A673 (cell line): ENCODE data around the gene SIK2.

Experiments
- CTCF ChIP-seq: fragments of 300-800, 200-600 bp; sonication (generic); conservative IDR thresholded peaks from 2 replicates; pipeline ENCODE4 v1.5.1; 2017; ENCODE audit warnings: low read depth, mild to moderate bottlenecking, antibody characterized with exemption, low read length, moderate library complexity, mixed read lengths
- EZH2 ChIP-seq: fragments of 200-600 bp; sonication (generic); IDR thresholded peaks from 2 replicates; pipeline ENCODE4 v1.6.1; 2017; ENCODE audit warnings: borderline replicate concordance, low read depth, mild to moderate bottlenecking, mixed read lengths, antibody characterized with exemption, low read length; ENCODE audit not compliant: poor library complexity, severe bottlenecking

GRCh38 chr11:111735262-111736116, 133.2 kb downstream of the SIK2 start:
- TF ChIP-seq CTCF (0 out of 2 replicates have a peak, but pooled peaks have one; percentile 10), EZH2 (no peak)
